ENCODE measurements around the gene SYNE1. TPM values are rescaled to one million over a fixed set of nuclear protein-coding genes. Genes with fewer than 3 reads are reported as not detected.
A peak's percentile ranks its signal among the peaks of the same experiment; 100 is the strongest.

The SYNE1 gene
- total and polyA plus RNA-seq, 7 experiments from 2014 or later, result 50.6 to 205 (median 161) TPM

DNA sequence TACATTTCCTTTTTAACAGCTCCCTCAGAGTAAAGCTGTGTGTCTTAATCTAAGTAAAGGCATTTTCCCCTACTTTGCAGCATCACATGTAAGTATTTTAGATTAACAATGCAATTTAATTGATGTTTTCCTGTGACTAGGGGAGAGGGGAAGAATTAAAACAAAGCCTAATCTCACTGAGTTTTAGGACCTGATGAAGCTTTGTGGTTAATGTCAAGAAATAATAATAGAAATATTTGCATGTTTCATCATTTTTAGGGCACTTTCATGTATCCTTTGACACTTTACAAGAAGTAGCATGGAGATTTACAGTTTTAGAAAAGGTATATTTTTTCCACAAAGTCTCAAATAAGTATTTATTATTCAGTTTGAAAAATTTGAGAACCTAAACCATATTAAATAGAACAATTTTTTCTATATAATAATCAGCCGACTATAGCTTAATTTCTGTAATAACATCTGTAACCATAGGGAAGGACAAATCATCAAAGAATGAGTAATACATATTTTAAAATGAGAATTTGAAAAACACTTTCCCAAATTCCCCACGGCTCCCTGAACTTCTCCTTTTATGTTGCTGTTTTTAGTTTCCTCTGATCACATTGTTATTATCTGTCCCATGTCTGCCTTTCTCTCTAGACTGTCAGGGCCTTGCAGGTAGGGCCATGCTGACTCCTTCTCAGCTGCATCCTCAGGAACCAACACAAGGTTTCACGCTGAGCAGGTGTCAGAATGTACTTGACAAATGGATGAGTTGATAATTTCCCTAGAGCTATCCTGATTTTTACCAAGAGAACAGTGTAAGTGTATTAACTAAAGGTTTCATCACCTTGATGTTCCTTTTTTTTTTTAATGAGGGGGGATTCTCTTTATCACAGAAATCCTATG lies 338.1 kb downstream of the SYNE1 start:
- no peak for DNase-seq
- H3K9me3 Mint-ChIP-seq, result peaks cover 0 to 2% (median 0%) of the 10 kb centered on the region in 11 donors
- Histone ChIP-seq H3K4me3 (ENCODE audit: low read length) (no peak overlapping the region), H3K4me1 (ENCODE audit: control insufficient read depth in 2 of 2, insufficient read depth in 2 of 2, low read length in 2 of 2) (peaks cover 12 to 14% of the 10 kb centered on the region in 2 donors), H3K27ac (ENCODE audit: low read depth, low read length) (no peak overlapping the region), H3K36me3 (ENCODE audit: control insufficient read depth in 2 of 3, insufficient read depth in 3 of 3, low read length in 3 of 3) (peaks cover 0 to 14% (median 0%) of the 10 kb centered on the region in 3 experiments), H3K27me3 (ENCODE audit: control insufficient read depth in 2 of 2, insufficient read depth in 2 of 2, low read length in 2 of 2) (no peaks in the 10 kb centered on the region), H3K9me3 (ENCODE audit: control insufficient read depth in 2 of 3, low read length in 3 of 3) (no peaks in the 10 kb centered on the region)
- H3K4me3 Mint-ChIP-seq, result peak overlapping the region; percentile 8 to 56 (median 38)
- no peak for ATAC-seq
- peaks cover 30 to 67% (median 56%) of the 10 kb centered on the region in 7 donors for H3K4me1 Mint-ChIP-seq
- H3K27ac Mint-ChIP-seq, result peak overlapping the region in 6 of 9 donors; percentile 10 to 69 (median 43)
- ChIA-PET POLR2A (interaction anchor here (0.7 to 3.0 kb wide), 3 partner anchors 10 to 114 kb away, joined by 3 to 11 read pairs (median 3); no protein-coding TSS in a partner anchor), CTCF (interaction anchor here (0.6 to 4.2 kb wide), 6 partner anchors 10 to 534 kb away, joined by 3 to 47 read pairs (median 4); no protein-coding TSS in a partner anchor)
- intact Hi-C loops (cut with micrococcal nuclease), result no loop called here
- no peaks in the 10 kb centered on the region for H3K27me3 Mint-ChIP-seq
- peaks cover 0 to 12% (median 6%) of the 10 kb centered on the region in 5 donors for H3K36me3 Mint-ChIP-seq

DNA sequence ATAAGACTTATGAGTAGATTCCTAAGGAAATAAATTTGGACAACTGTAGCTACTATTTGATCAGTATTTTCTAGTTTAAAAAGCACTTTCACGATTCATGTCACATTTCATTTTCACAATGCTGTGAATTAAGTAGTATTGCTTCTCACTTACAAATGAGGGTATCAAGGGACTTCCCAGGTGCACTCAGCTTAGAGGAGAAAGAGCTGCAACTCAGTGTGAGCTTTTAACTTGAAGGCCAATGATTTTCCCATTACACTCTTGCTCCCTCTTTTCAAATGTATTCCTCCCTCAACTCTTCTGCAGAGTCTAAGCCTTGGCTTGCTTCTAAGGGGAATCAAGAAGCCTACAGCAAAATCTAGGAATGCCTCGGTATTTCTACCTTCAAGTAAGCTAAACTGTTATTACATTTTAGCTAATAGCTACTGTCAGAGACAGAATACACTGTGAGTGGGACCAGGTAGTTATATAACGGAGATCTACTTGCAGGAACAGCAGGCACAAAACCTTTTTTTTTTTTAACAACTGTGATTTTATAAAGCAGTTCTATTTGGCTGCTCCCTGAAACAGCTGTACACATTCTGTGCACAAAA lies 339.0 kb downstream of the SYNE1 start:
- H3K27me3 ChIP-seq (ENCODE audit: control insufficient read depth in 2 of 2, insufficient read depth in 2 of 2, low read length in 2 of 2), result no peaks in the 10 kb centered on the region
- ChIA-PET CTCF (interaction anchor here (0.7 to 1.6 kb wide), 4 partner anchors 9 to 59 kb away, joined by 4 to 7 read pairs (median 5); no protein-coding TSS in a partner anchor), POLR2A (interaction anchor here (1.0 to 3.0 kb wide), 2 partner anchors 12 to 114 kb away, joined by 3 to 11 read pairs; no protein-coding TSS in a partner anchor)
- ATAC-seq (no peak), DNase-seq (no peak)
- peaks cover 0 to 2% (median 0%) of the 10 kb centered on the region in 11 donors for H3K9me3 Mint-ChIP-seq
- H3K36me3 ChIP-seq (ENCODE audit: control insufficient read depth in 2 of 3, insufficient read depth in 3 of 3, low read length in 3 of 3), result peaks cover 7 to 22% (median 7%) of the 10 kb centered on the region in 3 experiments
- no peak overlapping the region for H3K4me3 ChIP-seq (ENCODE audit: low read length)
- peaks cover 30 to 67% (median 56%) of the 10 kb centered on the region in 7 donors for H3K4me1 Mint-ChIP-seq
- H3K4me1 ChIP-seq (ENCODE audit: control insufficient read depth in 2 of 2, insufficient read depth in 2 of 2, low read length in 2 of 2), result peaks cover 12 to 14% of the 10 kb centered on the region in 2 donors
- no peaks in the 10 kb centered on the region for H3K27me3 Mint-ChIP-seq
- intact Hi-C loops (cut with micrococcal nuclease), result no loop called here
- H3K36me3 Mint-ChIP-seq, result peaks cover 0 to 20% (median 11%) of the 10 kb centered on the region in 5 donors
- H3K9me3 ChIP-seq (ENCODE audit: control insufficient read depth in 2 of 3, low read length in 3 of 3), result no peaks in the 10 kb centered on the region
- no peak overlapping the region for H3K27ac ChIP-seq (ENCODE audit: low read depth, low read length)
- no peak overlapping the region for H3K27ac Mint-ChIP-seq
- peak overlapping the region in 2 of 10 donors; percentile 8 to 51 for H3K4me3 Mint-ChIP-seq

DNA sequence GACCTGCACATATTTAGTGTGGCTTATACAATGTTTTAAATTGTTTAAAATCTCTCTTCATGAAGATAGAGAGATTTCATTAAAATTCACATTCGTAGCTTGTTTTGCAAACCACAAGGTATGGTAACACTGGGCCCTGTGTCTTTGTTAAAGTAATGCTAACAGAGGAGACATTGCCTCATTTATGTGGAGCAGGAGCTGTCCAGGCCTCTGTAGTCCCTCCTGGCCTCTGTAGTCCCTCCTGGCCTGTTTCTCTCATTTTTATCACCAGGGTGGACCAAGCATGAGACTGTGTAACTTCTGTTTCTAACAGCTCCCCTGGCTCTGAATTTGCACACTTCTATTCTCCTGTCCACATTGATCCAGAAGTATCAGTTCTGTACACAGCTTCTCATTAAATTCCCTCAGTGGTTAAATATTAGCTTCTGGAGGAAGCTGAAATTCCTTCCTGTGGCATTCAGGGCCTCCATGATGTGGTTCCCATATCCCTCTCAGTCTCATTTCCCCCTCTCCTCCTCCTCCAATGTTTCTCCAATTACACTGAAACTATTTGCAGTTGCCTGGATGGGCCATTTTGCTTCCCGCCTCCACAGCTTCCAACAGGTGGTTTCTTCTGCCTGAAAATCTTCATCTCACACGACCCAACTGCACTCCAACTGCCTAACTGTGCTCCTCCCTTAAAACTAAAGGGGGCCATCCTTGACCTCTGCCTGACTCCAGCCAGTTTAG lies 340.4 kb downstream of the SYNE1 start:
- Histone ChIP-seq H3K4me1 (ENCODE audit: control insufficient read depth in 2 of 2, insufficient read depth in 2 of 2, low read length in 2 of 2) (peaks cover 12 to 14% of the 10 kb centered on the region in 2 donors), H3K27me3 (ENCODE audit: control insufficient read depth in 2 of 2, insufficient read depth in 2 of 2, low read length in 2 of 2) (no peaks in the 10 kb centered on the region), H3K4me3 (ENCODE audit: low read length) (no peak overlapping the region), H3K36me3 (ENCODE audit: control insufficient read depth in 2 of 3, insufficient read depth in 3 of 3, low read length in 3 of 3) (peaks cover 14 to 35% (median 18%) of the 10 kb centered on the region in 3 experiments), H3K27ac (ENCODE audit: low read depth, low read length) (no peak overlapping the region), H3K9me3 (ENCODE audit: control insufficient read depth in 2 of 3, low read length in 3 of 3) (no peaks in the 10 kb centered on the region)
- no peaks in the 10 kb centered on the region for H3K27me3 Mint-ChIP-seq
- DNase-seq, result no peak
- no peak for ATAC-seq
- H3K4me3 Mint-ChIP-seq, result no peak overlapping the region
- H3K36me3 Mint-ChIP-seq, result peaks cover 2 to 34% (median 14%) of the 10 kb centered on the region in 5 donors
- H3K27ac Mint-ChIP-seq, result peak overlapping the region in 4 of 9 donors; percentile 38 to 70 (median 44)
- peaks cover 0 to under 1% (median 0%) of the 10 kb centered on the region in 11 donors for H3K9me3 Mint-ChIP-seq
- peaks cover 26 to 60% (median 48%) of the 10 kb centered on the region in 7 donors for H3K4me1 Mint-ChIP-seq
- intact Hi-C loops (cut with micrococcal nuclease), result loop anchor here in 1 of 2 donors (2.0 kb wide), 1 partner anchor 14 kb away; no protein-coding TSS in a partner anchor
- ChIA-PET CTCF (interaction anchor here (0.6 kb wide), 1 partner anchor 60 kb away, joined by 3 read pairs; no protein-coding TSS in a partner anchor), POLR2A (interaction anchor here (0.6 kb wide), 2 partner anchors 878 to 971 kb away, joined by 3 to 5 read pairs; no protein-coding TSS in a partner anchor)

DNA sequence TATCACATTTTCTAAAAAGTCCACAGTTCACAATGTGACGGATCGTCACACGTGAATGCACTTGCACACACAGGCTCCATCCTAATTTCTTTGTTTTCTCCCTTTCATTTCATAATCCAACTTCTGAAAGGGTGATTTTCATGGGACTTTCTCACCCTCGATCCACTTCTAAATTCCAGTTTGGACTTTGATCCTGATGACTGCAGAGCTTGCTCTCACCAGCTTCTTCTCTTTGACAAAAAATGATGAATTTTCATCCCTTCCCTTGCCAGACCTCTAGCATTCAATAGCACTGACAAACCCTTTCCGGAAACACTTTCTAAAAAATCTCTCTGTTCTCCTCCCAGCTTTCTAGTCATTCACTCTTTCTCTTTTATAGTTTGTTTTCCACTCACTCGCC lies 341.2 kb downstream of the SYNE1 start:
- Histone ChIP-seq H3K9me3 (ENCODE audit: control insufficient read depth in 2 of 3, low read length in 3 of 3) (no peaks in the 10 kb centered on the region), H3K4me3 (ENCODE audit: low read length) (no peak overlapping the region), H3K27me3 (ENCODE audit: control insufficient read depth in 2 of 2, insufficient read depth in 2 of 2, low read length in 2 of 2) (no peaks in the 10 kb centered on the region), H3K27ac (ENCODE audit: low read depth, low read length) (no peak overlapping the region), H3K36me3 (ENCODE audit: control insufficient read depth in 2 of 3, insufficient read depth in 3 of 3, low read length in 3 of 3) (peaks cover 14 to 38% (median 21%) of the 10 kb centered on the region in 3 experiments), H3K4me1 (ENCODE audit: control insufficient read depth in 2 of 2, insufficient read depth in 2 of 2, low read length in 2 of 2) (peaks cover 9 to 12% of the 10 kb centered on the region in 2 donors)
- Mint-ChIP-seq H3K4me1 (peaks cover 24 to 54% (median 45%) of the 10 kb centered on the region in 7 donors), H3K27ac (peak overlapping the region in 5 of 9 donors; percentile 0 to 73 (median 45)), H3K4me3 (no peak overlapping the region), H3K9me3 (no peaks in the 10 kb centered on the region), H3K36me3 (peaks cover 4 to 39% (median 18%) of the 10 kb centered on the region in 5 donors), H3K27me3 (no peaks in the 10 kb centered on the region)
- POLR2A ChIA-PET, result no interaction called here
- DNase-seq, result no peak
- intact Hi-C loops (cut with micrococcal nuclease), result loop anchor here in 1 of 2 donors (2.0 kb wide), 1 partner anchor 15 kb away; no protein-coding TSS in a partner anchor
- no peak for ATAC-seq
- CTCF ChIA-PET, result no interaction called here

DNA sequence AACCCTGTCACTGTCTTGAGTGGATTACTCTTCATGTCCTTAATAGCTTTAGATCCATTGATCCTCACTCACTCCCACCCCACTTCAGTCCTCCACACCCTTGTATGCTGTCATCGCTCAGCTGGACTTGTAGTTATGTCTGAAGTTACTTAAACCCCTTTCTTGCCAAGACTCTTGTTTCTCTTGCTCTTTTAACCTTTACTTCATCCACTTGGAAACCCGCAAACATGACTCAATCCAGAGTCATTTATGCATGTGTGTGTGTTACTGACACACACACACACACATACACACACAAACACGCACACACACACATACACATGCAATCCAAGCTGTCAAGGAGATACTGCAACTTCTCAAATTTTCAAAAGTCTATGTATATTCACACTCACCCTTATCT lies 341.8 kb downstream of the SYNE1 start:
- Mint-ChIP-seq H3K27ac (peak overlapping the region in 3 of 9 donors; percentile 38 to 72 (median 45)), H3K4me1 (peaks cover 18 to 48% (median 39%) of the 10 kb centered on the region in 7 donors), H3K4me3 (no peak overlapping the region), H3K27me3 (no peaks in the 10 kb centered on the region), H3K9me3 (no peaks in the 10 kb centered on the region), H3K36me3 (peaks cover 4 to 39% (median 18%) of the 10 kb centered on the region in 5 donors)
- CTCF ChIA-PET, result interaction anchor here (0.7 kb wide), 1 partner anchor 75 kb away, joined by 3 read pairs; no protein-coding TSS in a partner anchor
- Histone ChIP-seq H3K27me3 (ENCODE audit: control insufficient read depth in 2 of 2, insufficient read depth in 2 of 2, low read length in 2 of 2) (no peaks in the 10 kb centered on the region), H3K9me3 (ENCODE audit: control insufficient read depth in 2 of 3, low read length in 3 of 3) (no peaks in the 10 kb centered on the region), H3K36me3 (ENCODE audit: control insufficient read depth in 2 of 3, insufficient read depth in 3 of 3, low read length in 3 of 3) (peaks cover 14 to 42% (median 21%) of the 10 kb centered on the region in 3 experiments), H3K4me3 (ENCODE audit: low read length) (no peak overlapping the region), H3K4me1 (ENCODE audit: control insufficient read depth in 2 of 2, insufficient read depth in 2 of 2, low read length in 2 of 2) (peaks cover 3 to 6% of the 10 kb centered on the region in 2 donors), H3K27ac (ENCODE audit: low read depth, low read length) (no peak overlapping the region)
- no peak for ATAC-seq
- DNase-seq, result no peak
- intact Hi-C loops (cut with micrococcal nuclease), result no loop called here
- POLR2A ChIA-PET, result no interaction called here
